B cell (primary cell): ENCODE measurements around the gene EHBP1. TPM values are rescaled to one million over a fixed set of nuclear protein-coding genes. Genes with fewer than 3 reads are reported as not detected.

Experiments
- ATAC-seq: fragments of 200-7000 bp; cut with Tn5 transposase; one replicate; pipeline ENCODE4 v1.10.0; 2021; ENCODE audit warnings: low read depth, mild to moderate bottlenecking, moderate number of reproducible peaks, moderate library complexity
- CTCF ChIA-PET: fragments of 350-600 bp; sonication (Branson Sonifier 250); formaldehyde crosslinking; loops from one replicate; lab custom pipeline; 2021; ENCODE audit warnings: antibody characterized with exemption, inconsistent platforms; lab: Charles Lee
- POLR2A ChIA-PET: fragments of 350-600 bp; sonication (Branson Sonifier 250); formaldehyde crosslinking; loops from one replicate; lab custom pipeline; 2021; ENCODE audit warnings: antibody characterized with exemption; lab: Charles Lee
- DNase-seq: peaks from one replicate; pipeline ENCODE4 v3.0.0; 2013
- H2AFZ ChIP-seq: 2 replicates; pipeline ENCODE4 v1.6.1; 2012; ENCODE audit warnings: mild to moderate bottlenecking, low read depth, low read length; ENCODE audit not compliant: insufficient read depth, poor library complexity, severe bottlenecking
- H3K27ac ChIP-seq, 2 donors: 1 replicate in 1 of 2; 2 replicates in 1 of 2; pipeline ENCODE4 v1.5.1; 2012 to 2013; ENCODE audit warnings: low read length in 2 of 2, mild to moderate bottlenecking in 2 of 2, moderate library complexity in 1 of 2
- H3K27me3 ChIP-seq, 4 experiments: fragments of 200-600 bp in 1 of 4; sonication (generic) in 1 of 4; replicated peaks in 1 of 4; 1 replicate in 2 of 4; 2 replicates in 2 of 4; pipeline versions ENCODE4 v1.6.1 to v1.7.0; 2013 to 2016; ENCODE audit warnings: low read length in 3 of 4, mild to moderate bottlenecking in 2 of 4, mixed read lengths in 1 of 4, moderate library complexity in 1 of 4; ENCODE audit not compliant: insufficient read depth in 4 of 4, control insufficient read depth in 3 of 4; ENCODE audit errors: control extremely low read depth in 1 of 4
- H3K36me3 ChIP-seq, 2 experiments: replicated peaks in 1 of 2; 1 replicate in 1 of 2; 2 replicates in 1 of 2; pipeline versions ENCODE4 v1.6.1 to v1.7.1; 2013; ENCODE audit warnings: low read length in 1 of 2; ENCODE audit not compliant: insufficient read depth in 2 of 2, control insufficient read depth in 1 of 2; ENCODE audit errors: control extremely low read depth in 1 of 2, extremely low read depth in 1 of 2
- H3K4me1 ChIP-seq, 2 donors: fragments of 200-600 bp in 1 of 2; sonication (generic) in 1 of 2; 1 replicate in 1 of 2; 2 replicates in 1 of 2; pipeline versions ENCODE4 v1.5.1 to v1.6.1; 2013 to 2017; ENCODE audit warnings: low read length in 2 of 2; ENCODE audit not compliant: control insufficient read depth in 2 of 2, insufficient read depth in 2 of 2
- H3K4me2 ChIP-seq: replicated peaks from 2 replicates; pipeline ENCODE3; 2012; ENCODE audit warnings: mild to moderate bottlenecking, low read depth, low read length; ENCODE audit not compliant: poor library complexity, severe bottlenecking
- H3K4me3 ChIP-seq, 5 experiments: fragments of 200-600 bp in 1 of 5; sonication (generic) in 1 of 5; 1 replicate in 3 of 5; 2 replicates in 2 of 5; pipeline versions ENCODE4 v1.5.1 to v1.7.0; 2011 to 2016; ENCODE audit warnings: low read length in 4 of 5, mild to moderate bottlenecking in 4 of 5, low read depth in 2 of 5, control low read depth in 1 of 5, moderate library complexity in 1 of 5; ENCODE audit not compliant: insufficient read depth in 1 of 5; ENCODE audit errors: control extremely low read depth in 1 of 5, extremely low read depth in 1 of 5
- H3K79me2 ChIP-seq: fragments of 200-600 bp; sonication (generic); one replicate; pipeline ENCODE4 v1.6.0; 2016; ENCODE audit warnings: low read length; ENCODE audit not compliant: control insufficient read depth, insufficient read depth
- H3K9ac ChIP-seq: fragments of 200-600 bp; sonication (generic); 2 replicates; pipeline ENCODE4 v1.6.1; 2017; ENCODE audit warnings: mild to moderate bottlenecking, low read length, moderate library complexity
- H3K9me3 ChIP-seq, 3 donors: one replicate each; pipeline versions ENCODE4 v1.6.1 to v1.7.1; 2013; ENCODE audit warnings: low read length in 2 of 3; ENCODE audit not compliant: control insufficient read depth in 2 of 3, insufficient read depth in 1 of 3; ENCODE audit errors: control extremely low read depth in 1 of 3
- H4K20me1 ChIP-seq: 2 replicates; pipeline ENCODE4 v1.6.0; 2012; ENCODE audit warnings: mild to moderate bottlenecking, low read length; ENCODE audit not compliant: insufficient read depth, control insufficient read depth, poor library complexity, severe bottlenecking
- H3K27ac Mint-ChIP-seq: one replicate; pipeline ENCODE4 v1.8.0; 2021; ENCODE audit warnings: mixed read lengths
- H3K27me3 Mint-ChIP-seq: one replicate; pipeline ENCODE4 v1.8.0; 2021; ENCODE audit warnings: mixed read lengths
- H3K4me1 Mint-ChIP-seq: one replicate; pipeline ENCODE4 v1.8.0; 2021; ENCODE audit warnings: mixed read lengths
- H3K4me3 Mint-ChIP-seq: one replicate; pipeline ENCODE4 v1.8.0; 2021; ENCODE audit warnings: mixed read lengths
- H3K9me3 Mint-ChIP-seq: one replicate; pipeline ENCODE4 v1.8.0; 2022; ENCODE audit warnings: mixed read lengths; ENCODE audit not compliant: insufficient read depth
- CTCF ChIP-seq: fragments of 200-600 bp; IDR thresholded peaks from one replicate; pipeline ENCODE4 v1.8.0; 2022; ENCODE audit warnings: antibody characterized with exemption, mild to moderate bottlenecking
- EZH2 ChIP-seq: IDR thresholded peaks from 2 replicates; pipeline ENCODE4 v1.6.1; 2012; ENCODE audit warnings: borderline replicate concordance, low read depth, mild to moderate bottlenecking, moderate library complexity, low read length; ENCODE audit not compliant: insufficient read depth, poor library complexity, severe bottlenecking
- WGBS: methylation state at CpG from one replicate; pipeline ENCODE4 v1.1.5; 2013; ENCODE audit warnings: missing lambda C conversion rate; ENCODE audit not compliant: insufficient coverage; 5-methylcytosine and 5-hydroxymethylcytosine counted together
- intact Hi-C: fragments of 100-400 bp; cut with micrococcal nuclease; formaldehyde crosslinking; loops from one replicate; pipeline ENCODE4 v1.10.0; 2022
- polyA plus RNA-seq: library from polyadenylated mRNA; depleted of rRNA; stranded (reverse); fragments of >200 nt; gene quantifications from 2 replicates; pipeline ENCODE4 v1.2.3, GENCODE V29; 2012
- total RNA-seq, 2 donors: library from RNA; stranded (reverse); fragments of 120-200 nt in 1 of 2; gene quantifications; 1 replicate in 1 of 2; 2 replicates in 1 of 2; pipeline versions ENCODE4 v1.2.3 to v1.2.4, GENCODE V29; 2013 to 2022

EHBP1 gene
- total and polyA plus RNA-seq, 2 donors (not counting 1 experiment from before 2014, with no cell fraction given), result 8.8 to 34.7 TPM

DNA sequence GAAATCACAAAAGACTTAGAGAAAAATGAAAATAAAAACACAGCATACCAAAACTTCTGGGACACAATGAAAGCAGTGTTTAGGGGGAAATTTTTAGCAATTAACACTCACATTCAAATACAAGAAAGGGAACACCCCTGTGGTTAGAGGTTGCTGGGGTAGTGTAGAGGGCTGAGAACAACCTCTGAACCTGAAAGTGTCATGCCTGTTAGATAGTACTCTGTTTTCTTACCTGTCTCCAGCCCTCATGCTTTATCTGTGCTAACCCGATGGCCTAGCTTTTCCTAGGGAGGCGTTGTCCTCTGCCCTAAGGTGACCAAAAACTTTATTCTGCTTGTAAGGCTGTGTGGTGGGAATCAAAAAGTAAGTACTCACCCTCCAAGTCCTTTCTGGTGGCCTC is 222.5 kb downstream of the EHBP1 start:
- H3K79me2 ChIP-seq, result no peaks in the 10 kb centered on the region
- TF ChIP-seq EZH2 (no peak), CTCF (no peak)
- DNase-seq (no peak), ATAC-seq (no peak)
- intact Hi-C loops, result no loop called here
- POLR2A ChIA-PET, result no interaction called here
- no peak overlapping the region for H2AFZ ChIP-seq
- no peak overlapping the region for H3K4me2 ChIP-seq
- H3K36me3 ChIP-seq, result no peaks in the 10 kb centered on the region
- H3K27ac ChIP-seq, result no peak overlapping the region
- Mint-ChIP-seq H3K27me3 (no peaks in the 10 kb centered on the region), H3K9me3 (peaks cover 4% of the 10 kb centered on the region), H3K4me1 (no peaks in the 10 kb centered on the region), H3K27ac (no peak overlapping the region), H3K4me3 (no peak overlapping the region)
- H3K27me3 ChIP-seq, result no peaks in the 10 kb centered on the region
- H3K4me3 ChIP-seq, result no peak overlapping the region
- H4K20me1 ChIP-seq, result no peaks in the 10 kb centered on the region
- no peaks in the 10 kb centered on the region for H3K4me1 ChIP-seq
- no CpG with 5 or more reads among the region's 2 CpGs for WGBS
- H3K9ac ChIP-seq, result no peak overlapping the region
- peaks cover 0 to 11% (median 11%) of the 10 kb centered on the region in 3 donors for H3K9me3 ChIP-seq
- CTCF ChIA-PET, result no interaction called here

DNA sequence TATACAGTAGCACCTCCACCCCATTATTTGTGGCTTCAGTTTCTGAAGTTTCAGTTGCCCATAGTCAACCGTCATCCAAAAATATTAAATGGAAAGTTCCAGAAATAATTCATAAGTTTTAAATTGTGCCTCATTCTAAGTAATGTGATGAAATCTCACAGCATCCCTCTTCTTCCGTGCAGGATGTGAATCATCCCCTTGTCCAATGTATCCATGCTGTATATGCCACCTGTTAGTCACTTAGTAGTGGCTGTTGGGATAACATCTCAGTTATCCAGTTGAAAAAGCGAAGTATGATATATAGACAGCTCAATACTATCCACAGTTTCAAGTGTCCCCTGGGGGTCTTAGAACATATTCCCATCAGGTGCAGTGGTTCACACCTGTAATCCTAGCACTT is 226.0 kb downstream of the EHBP1 start:
- Mint-ChIP-seq H3K27ac (no peak overlapping the region), H3K9me3 (no peaks in the 10 kb centered on the region), H3K4me1 (no peaks in the 10 kb centered on the region), H3K4me3 (no peak overlapping the region), H3K27me3 (no peaks in the 10 kb centered on the region)
- POLR2A ChIA-PET, result no interaction called here
- Histone ChIP-seq H3K4me2 (no peak overlapping the region), H3K36me3 (no peaks in the 10 kb centered on the region), H3K9ac (no peak overlapping the region), H3K27ac (no peak overlapping the region), H3K4me1 (no peaks in the 10 kb centered on the region), H2AFZ (no peak overlapping the region), H3K79me2 (no peaks in the 10 kb centered on the region), H3K27me3 (no peaks in the 10 kb centered on the region), H3K4me3 (no peak overlapping the region), H4K20me1 (no peaks in the 10 kb centered on the region), H3K9me3 (no peaks in the 10 kb centered on the region)
- WGBS, result 100% methylated on average over 1 of the region's 3 CpGs
- DNase-seq (no peak), ATAC-seq (no peak)
- TF ChIP-seq CTCF (no peak), EZH2 (no peak)
- CTCF ChIA-PET, result no interaction called here
- intact Hi-C loops, result no loop called here
